Colonic mucosa (tissue), 4 donors: ENCODE results near the gene CD2AP. TPM values are rescaled to one million over a fixed set of nuclear protein-coding genes. Genes with fewer than 3 reads are reported as not detected.

Experiments used
- DNase-seq: peaks from one replicate; pipeline ENCODE4 v3.0.0-alpha.2; 2020
- H3K27ac ChIP-seq: fragments of 200-600 bp; one replicate; pipeline ENCODE4 v1.8.0; 2021
- H3K27me3 ChIP-seq: fragments of 200-600 bp; one replicate; pipeline ENCODE4 v1.8.0; 2021
- H3K36me3 ChIP-seq: fragments of 200-600 bp; one replicate; pipeline ENCODE4 v1.8.0; 2021
- H3K4me1 ChIP-seq: fragments of 200-600 bp; one replicate; pipeline ENCODE4 v1.8.0; 2021; ENCODE audit warnings: mild to moderate bottlenecking
- H3K4me3 ChIP-seq: fragments of 200-600 bp; one replicate; pipeline ENCODE4 v1.8.0; 2021
- H3K9ac ChIP-seq, 2 donors: one replicate each; pipeline ENCODE4 v1.7.0; 2013; ENCODE audit warnings: control low read depth in 2 of 2, low read depth in 2 of 2, low read length in 2 of 2
- H3K9me3 ChIP-seq: fragments of 200-600 bp; one replicate; pipeline ENCODE4 v1.8.0; 2021
- intact Hi-C: fragments of 100-400 bp; cut with DNase I; formaldehyde crosslinking; loops from one replicate; pipeline ENCODE4 v1.14.1; 2022
- total RNA-seq, 2 donors: library from RNA; stranded (reverse); fragmentation: NEBNext Ultra II Directional in 1 of 2; extraction: Animal tissue kit (Norgen Biotek cat#: 25700) in 1 of 2; gene quantifications; one replicate each; pipeline ENCODE4 v1.2.1, GENCODE V29; 2021
- TF ChIP-seq, protein P1 (sequence below): fragments of 200-600 bp; IDR thresholded peaks from one replicate; pipeline ENCODE4 v1.8.0; 2022; ENCODE audit warnings: antibody characterized with exemption, mild to moderate bottlenecking
- donor health status: healthy.
- donor health status: DM: no; HTN: no; CAD: no.
- donor health status: DM: no; HTN: no; CAD: no.

Gene CD2AP
- total RNA-seq, 2 donors from 2014 or later = 83.1 to 146 TPM

DNA sequence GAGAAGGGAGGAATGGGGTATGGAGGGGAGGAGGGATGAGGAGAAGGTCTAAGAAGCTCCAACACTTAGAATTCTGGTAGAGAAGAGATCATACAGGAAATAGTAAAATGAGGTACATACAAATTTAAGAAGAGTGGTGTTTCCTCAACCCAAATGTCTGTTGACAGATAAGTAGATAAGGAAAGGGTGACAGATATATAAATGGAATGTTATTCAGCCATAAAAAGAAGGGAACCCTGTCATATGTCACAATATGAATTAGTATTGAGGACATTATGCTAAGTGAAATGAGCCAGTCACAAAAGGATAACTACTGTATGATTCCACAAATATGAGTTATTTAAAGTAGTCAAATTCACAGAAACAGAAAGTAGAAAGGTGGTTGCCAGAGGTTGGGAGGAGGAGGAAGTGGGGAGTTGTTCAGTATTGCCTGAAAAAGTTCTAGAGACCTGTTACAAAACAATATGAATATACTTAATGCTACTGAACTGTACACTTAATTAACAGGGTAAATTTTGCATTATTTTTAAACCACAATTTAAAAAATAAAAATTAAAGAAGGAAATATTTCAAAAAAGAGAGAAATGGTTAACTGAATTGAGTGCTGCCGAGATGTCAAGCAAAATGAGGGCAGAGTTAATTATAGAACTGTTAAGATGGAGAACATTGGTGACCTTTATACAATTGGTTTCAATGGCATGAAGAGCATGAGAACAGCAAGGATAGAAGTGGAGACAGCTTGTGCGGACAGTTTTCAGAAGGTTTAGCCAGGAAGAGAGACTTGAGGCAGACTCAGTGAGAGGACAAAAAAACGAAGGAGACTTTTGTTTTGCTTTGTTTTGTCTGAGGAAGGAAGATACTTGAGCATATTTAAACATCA is 173.2 kb downstream of the CD2AP start:
- Histone ChIP-seq H3K27me3 (no peaks in the 10 kb centered on the region), H3K9me3 (no peaks in the 10 kb centered on the region), H3K9ac (no peak overlapping the region), H3K4me1 (peaks cover 4% of the 10 kb centered on the region), H3K27ac (no peak overlapping the region), H3K36me3 (no peaks in the 10 kb centered on the region), H3K4me3 (no peak overlapping the region)
- DNase-seq = no peak
- TF ChIP-seq, protein P1, sequence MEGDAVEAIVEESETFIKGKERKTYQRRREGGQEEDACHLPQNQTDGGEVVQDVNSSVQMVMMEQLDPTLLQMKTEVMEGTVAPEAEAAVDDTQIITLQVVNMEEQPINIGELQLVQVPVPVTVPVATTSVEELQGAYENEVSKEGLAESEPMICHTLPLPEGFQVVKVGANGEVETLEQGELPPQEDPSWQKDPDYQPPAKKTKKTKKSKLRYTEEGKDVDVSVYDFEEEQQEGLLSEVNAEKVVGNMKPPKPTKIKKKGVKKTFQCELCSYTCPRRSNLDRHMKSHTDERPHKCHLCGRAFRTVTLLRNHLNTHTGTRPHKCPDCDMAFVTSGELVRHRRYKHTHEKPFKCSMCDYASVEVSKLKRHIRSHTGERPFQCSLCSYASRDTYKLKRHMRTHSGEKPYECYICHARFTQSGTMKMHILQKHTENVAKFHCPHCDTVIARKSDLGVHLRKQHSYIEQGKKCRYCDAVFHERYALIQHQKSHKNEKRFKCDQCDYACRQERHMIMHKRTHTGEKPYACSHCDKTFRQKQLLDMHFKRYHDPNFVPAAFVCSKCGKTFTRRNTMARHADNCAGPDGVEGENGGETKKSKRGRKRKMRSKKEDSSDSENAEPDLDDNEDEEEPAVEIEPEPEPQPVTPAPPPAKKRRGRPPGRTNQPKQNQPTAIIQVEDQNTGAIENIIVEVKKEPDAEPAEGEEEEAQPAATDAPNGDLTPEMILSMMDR = no peak
- intact Hi-C loops = no loop called here

DNA sequence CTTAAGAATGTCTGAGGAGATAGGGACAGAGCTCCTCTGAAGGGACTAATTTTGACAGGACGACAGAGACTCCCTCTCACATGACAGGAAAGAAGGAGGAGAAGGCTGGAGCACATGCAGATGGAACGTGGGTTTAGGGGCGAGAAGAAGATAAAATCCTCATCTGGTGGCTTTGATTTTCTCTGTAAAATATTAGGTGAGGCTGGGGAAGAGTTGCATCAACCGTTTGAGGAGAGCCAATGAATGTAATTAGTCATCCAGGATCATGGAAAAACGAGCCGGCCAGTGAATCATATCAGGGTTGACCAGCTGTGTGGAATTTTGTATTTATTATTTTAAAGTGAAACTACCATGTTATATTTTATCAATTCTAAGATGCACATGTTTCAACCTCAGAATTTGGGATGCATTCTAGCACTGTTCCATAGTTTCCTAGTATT is 173.9 kb downstream of the CD2AP start:
- Histone ChIP-seq H3K36me3 (no peaks in the 10 kb centered on the region), H3K4me1 (peaks cover 4% of the 10 kb centered on the region), H3K4me3 (no peak overlapping the region), H3K27me3 (no peaks in the 10 kb centered on the region), H3K9ac (no peak overlapping the region), H3K27ac (no peak overlapping the region), H3K9me3 (no peaks in the 10 kb centered on the region)
- intact Hi-C loops = no loop called here
- TF ChIP-seq, protein P1 = no peak
- no peak for DNase-seq

DNA sequence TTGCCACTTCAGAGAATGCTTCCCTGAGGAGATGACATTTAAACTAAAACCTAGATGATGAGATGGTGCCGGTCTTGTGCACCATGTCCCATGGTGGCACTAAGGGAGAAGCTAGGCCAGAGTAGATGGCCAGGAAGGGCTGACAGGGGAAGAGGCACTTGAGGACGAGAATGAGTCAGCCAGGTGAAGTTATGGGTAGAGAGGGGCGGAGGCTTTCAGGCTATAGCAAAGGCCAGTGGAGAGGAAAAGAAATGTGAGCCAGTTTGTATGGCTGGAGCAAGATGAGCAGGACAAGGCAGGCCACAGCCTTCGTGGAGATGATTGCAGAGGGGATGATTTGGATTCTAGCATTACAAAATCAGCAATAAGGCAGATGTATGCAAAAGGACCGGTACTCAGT is 176.1 kb downstream of the CD2AP start:
- no peaks in the 10 kb centered on the region for H3K36me3 ChIP-seq
- H3K27me3 ChIP-seq = no peaks in the 10 kb centered on the region
- no peaks in the 10 kb centered on the region for H3K4me1 ChIP-seq
- H3K9me3 ChIP-seq = no peaks in the 10 kb centered on the region
- TF ChIP-seq, protein P1 = no peak
- H3K4me3 ChIP-seq = no peak overlapping the region
- no peak overlapping the region for H3K27ac ChIP-seq
- DNase-seq = peak; percentile 53
- intact Hi-C loops = no loop called here
- no peak overlapping the region for H3K9ac ChIP-seq

DNA sequence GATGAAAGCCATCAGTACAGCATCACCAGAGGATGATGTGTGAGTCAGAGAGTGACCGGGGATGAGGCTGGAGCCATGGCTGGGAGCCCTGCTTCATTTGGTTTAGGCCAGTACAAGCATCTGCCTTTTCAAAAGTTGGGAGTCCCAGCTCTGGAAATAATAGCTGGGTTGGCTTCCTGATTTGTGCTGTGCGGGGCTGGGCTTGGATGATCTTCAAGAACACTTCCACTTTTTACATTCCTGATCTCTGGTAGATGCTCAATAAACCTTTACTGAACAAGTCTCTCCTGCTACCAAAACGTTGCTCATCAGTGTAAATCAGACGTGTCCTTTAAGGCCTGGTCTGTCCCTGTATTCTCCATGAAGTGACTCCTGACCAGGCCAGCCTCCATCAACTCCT is 176.7 kb downstream of the CD2AP start:
- Histone ChIP-seq H3K9ac (no peak overlapping the region), H3K36me3 (no peaks in the 10 kb centered on the region), H3K4me1 (no peaks in the 10 kb centered on the region), H3K4me3 (no peak overlapping the region), H3K9me3 (no peaks in the 10 kb centered on the region), H3K27me3 (no peaks in the 10 kb centered on the region), H3K27ac (no peak overlapping the region)
- intact Hi-C loops = no loop called here
- TF ChIP-seq, protein P1 = no peak
- DNase-seq = no peak

DNA sequence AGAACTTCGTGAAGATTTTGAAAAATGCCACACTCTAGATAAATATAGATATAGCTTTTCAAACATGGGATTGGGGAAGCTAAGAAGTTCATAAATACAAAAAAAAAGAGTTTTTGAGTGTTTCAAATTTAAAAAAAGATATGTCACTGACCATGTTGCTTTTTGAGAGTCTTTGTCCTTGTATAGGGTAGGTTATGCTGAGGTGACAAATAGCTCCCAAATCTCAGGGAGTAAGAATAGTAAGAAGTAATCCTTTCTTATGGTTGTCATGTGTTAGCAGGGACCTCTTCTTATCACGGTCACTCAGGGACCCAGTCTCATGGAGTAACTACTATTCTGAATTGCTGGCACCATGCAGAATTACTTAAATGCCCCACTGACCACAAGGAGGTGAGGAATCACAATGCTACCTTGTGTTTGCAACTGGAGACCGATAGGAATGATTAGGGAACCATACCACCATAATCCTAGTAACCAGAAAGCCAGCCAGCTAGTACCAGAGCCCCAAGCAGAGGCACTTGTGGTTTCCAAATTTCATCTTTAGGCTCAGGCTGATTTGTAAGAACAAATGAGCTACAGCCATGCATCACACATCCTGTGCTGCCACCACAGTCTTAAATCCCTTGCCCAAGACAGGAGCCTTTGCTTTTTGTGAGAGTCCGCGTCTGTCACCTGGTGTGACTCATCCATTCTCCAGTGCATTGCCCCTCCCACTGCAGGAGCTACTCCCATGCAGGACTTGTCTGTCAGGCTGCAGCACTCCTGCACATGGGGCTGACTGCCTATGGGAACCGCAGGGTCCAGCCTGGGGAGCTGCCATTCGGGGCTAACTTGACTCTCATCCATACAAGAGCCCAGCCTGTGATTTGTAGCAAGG is 178.4 kb downstream of the CD2AP start:
- no peaks in the 10 kb centered on the region for H3K27me3 ChIP-seq
- H3K4me3 ChIP-seq = no peak overlapping the region
- H3K9ac ChIP-seq = no peak overlapping the region
- H3K9me3 ChIP-seq = no peaks in the 10 kb centered on the region
- TF ChIP-seq, protein P1 = no peak
- no peaks in the 10 kb centered on the region for H3K36me3 ChIP-seq
- intact Hi-C loops = no loop called here
- H3K27ac ChIP-seq = no peak overlapping the region
- DNase-seq = peak; percentile 75
- no peaks in the 10 kb centered on the region for H3K4me1 ChIP-seq
